Peyer's patch (tissue), 4 donors: Measurements from ENCODE around the gene MIER1.

Experiments used
- CTCF ChIP-seq, 6 experiments: fragments of 450-650 bp in 4 of 6; fragments of 200-600 bp in 2 of 6; sonication (generic) in 1 of 6; IDR thresholded peaks; one replicate each; pipeline ENCODE4 v1.5.1; 2017 to 2019; ENCODE audit warnings: antibody characterized with exemption in 6 of 6, mild to moderate bottlenecking in 3 of 6, moderate library complexity in 1 of 6
- POLR2A ChIP-seq, 2 donors: fragments of 450-650 bp; IDR thresholded peaks; one replicate each; pipeline ENCODE4 v1.5.1; 2017; ENCODE audit warnings: antibody characterized with exemption in 2 of 2, mild to moderate bottlenecking in 2 of 2, moderate library complexity in 2 of 2

- no peak for TF ChIP-seq CTCF (IDR thresholded peaks at IDR 0.05)
- TF ChIP-seq POLR2A (IDR thresholded peaks at IDR 0.05) = no peak
Measured at GRCh38 chr1:66938613-66939012, 13.8 kb downstream of the MIER1 start.
